Activated CD4-positive, alpha-beta memory T cell treated with anti-CD3 and anti-CD28 coated beads for 36 hours (primary cell): ENCODE data around the gene GPR78. TPM values are rescaled to one million over a fixed set of nuclear protein-coding genes. Genes with fewer than 3 reads are reported as not detected.

ENCODE experiments used
- CTCF ChIA-PET: fragments of 350-600 bp; sonication (Branson Sonifier 250); formaldehyde crosslinking; loops from one replicate; lab custom pipeline; 2021; ENCODE audit warnings: antibody characterized with exemption, inconsistent platforms; lab: Charles Lee
- POLR2A ChIA-PET: fragments of 350-600 bp; sonication (Branson Sonifier 250); formaldehyde crosslinking; loops from one replicate; lab custom pipeline; 2021; ENCODE audit warnings: antibody characterized with exemption; lab: Charles Lee
- DNase-seq: peaks from one replicate; pipeline ENCODE4 v3.0.0-alpha.2; 2020
- H3K27ac Mint-ChIP-seq: one replicate; pipeline ENCODE4 v1.8.0; 2021; ENCODE audit warnings: mixed read lengths
- H3K27me3 Mint-ChIP-seq: one replicate; pipeline ENCODE4 v1.8.0; 2021; ENCODE audit warnings: mixed read lengths
- H3K36me3 Mint-ChIP-seq: one replicate; pipeline ENCODE4 v1.8.0; 2021; ENCODE audit warnings: mixed read lengths
- H3K4me1 Mint-ChIP-seq: one replicate; pipeline ENCODE4 v1.8.0; 2021; ENCODE audit warnings: low read depth, mixed read lengths
- H3K4me3 Mint-ChIP-seq: one replicate; pipeline ENCODE4 v1.8.0; 2021; ENCODE audit warnings: mild to moderate bottlenecking, mixed read lengths
- H3K9me3 Mint-ChIP-seq: one replicate; pipeline ENCODE4 v1.8.0; 2021; ENCODE audit warnings: mixed read lengths
- intact Hi-C: fragments of 100-400 bp; cut with micrococcal nuclease; formaldehyde crosslinking; loops from one replicate; pipeline ENCODE4 v1.15.1; 2023
- total RNA-seq, 2 experiments: library from RNA; stranded (reverse); gene quantifications; one replicate each; pipeline ENCODE4 v1.2.3, GENCODE V29; 2021

GPR78 gene
- total RNA-seq, 2 experiments from 2014 or later, result not detected

GRCh38 chr4:8594097-8595038 is 14.2 kb downstream of the GPR78 start:
- no peak overlapping the region for H3K27ac Mint-ChIP-seq
- ChIA-PET POLR2A (no interaction called here), CTCF (interaction anchor here (0.6 kb wide), 1 partner anchor 23 kb away, joined by 5 read pairs; no protein-coding TSS in a partner anchor)
- no peaks in the 10 kb centered on the region for H3K9me3 Mint-ChIP-seq
- no peaks in the 10 kb centered on the region for H3K36me3 Mint-ChIP-seq
- H3K27me3 Mint-ChIP-seq, result peaks cover 24% of the 10 kb centered on the region
- no peaks in the 10 kb centered on the region for H3K4me1 Mint-ChIP-seq
- intact Hi-C loops, result loop anchor here (1.0 to 5.0 kb wide), 2 partner anchors 126 to 352 kb away; no protein-coding TSS in a partner anchor
- DNase-seq, result peak; percentile 31
- H3K4me3 Mint-ChIP-seq, result no peak overlapping the region

- intact Hi-C loops, result no loop called here
- Mint-ChIP-seq H3K27me3 (peaks cover 22% of the 10 kb centered on the region), H3K27ac (no peak overlapping the region), H3K4me3 (no peak overlapping the region), H3K9me3 (no peaks in the 10 kb centered on the region), H3K36me3 (no peaks in the 10 kb centered on the region), H3K4me1 (no peaks in the 10 kb centered on the region)
- POLR2A ChIA-PET, result no interaction called here
- CTCF ChIA-PET, result interaction anchor here (0.6 kb wide), 1 partner anchor 24 kb away, joined by 5 read pairs; no protein-coding TSS in a partner anchor
- DNase-seq, result no peak
These were observed 15.3 kb downstream of the GPR78 start for GRCh38 chr4:8595237-8596087.

- Mint-ChIP-seq H3K27ac (no peak overlapping the region), H3K36me3 (no peaks in the 10 kb centered on the region), H3K9me3 (no peaks in the 10 kb centered on the region), H3K4me1 (no peaks in the 10 kb centered on the region), H3K27me3 (peaks cover 12% of the 10 kb centered on the region), H3K4me3 (no peak overlapping the region)
- intact Hi-C loops, result no loop called here
- POLR2A ChIA-PET, result no interaction called here
- CTCF ChIA-PET, result interaction anchor here (0.8 kb wide), 1 partner anchor 129 kb away, joined by 3 read pairs; no protein-coding TSS in a partner anchor
- DNase-seq, result no peak
These were observed 16.7 kb downstream of the GPR78 start for GRCh38 chr4:8596891-8597290.

GRCh38 chr4:8597319-8597718 is 17.1 kb downstream of the GPR78 start:
- H3K4me1 Mint-ChIP-seq, result no peaks in the 10 kb centered on the region
- no peak overlapping the region for H3K4me3 Mint-ChIP-seq
- ChIA-PET POLR2A (no interaction called here), CTCF (interaction anchor here (0.8 kb wide), 1 partner anchor 129 kb away, joined by 3 read pairs; no protein-coding TSS in a partner anchor)
- H3K9me3 Mint-ChIP-seq, result no peaks in the 10 kb centered on the region
- DNase-seq, result no peak
- intact Hi-C loops, result no loop called here
- no peaks in the 10 kb centered on the region for H3K36me3 Mint-ChIP-seq
- H3K27me3 Mint-ChIP-seq, result peaks cover 12% of the 10 kb centered on the region
- H3K27ac Mint-ChIP-seq, result no peak overlapping the region

GRCh38 chr4:8597791-8598190 is 17.6 kb downstream of the GPR78 start:
- Mint-ChIP-seq H3K27me3 (peaks cover 12% of the 10 kb centered on the region), H3K36me3 (no peaks in the 10 kb centered on the region), H3K4me1 (no peaks in the 10 kb centered on the region), H3K4me3 (no peak overlapping the region), H3K9me3 (no peaks in the 10 kb centered on the region), H3K27ac (no peak overlapping the region)
- DNase-seq, result no peak
- CTCF ChIA-PET, result no interaction called here
- POLR2A ChIA-PET, result no interaction called here
- intact Hi-C loops, result no loop called here

GRCh38 chr4:8598391-8599090 is 18.3 kb downstream of the GPR78 start:
- Mint-ChIP-seq H3K27me3 (peaks cover 10% of the 10 kb centered on the region), H3K4me3 (no peak overlapping the region), H3K9me3 (no peaks in the 10 kb centered on the region), H3K4me1 (no peaks in the 10 kb centered on the region), H3K27ac (no peak overlapping the region), H3K36me3 (no peaks in the 10 kb centered on the region)
- ChIA-PET POLR2A (no interaction called here), CTCF (interaction anchor here (1.1 kb wide), 1 partner anchor 331 kb away, joined by 3 read pairs; no protein-coding TSS in a partner anchor)
- no peak for DNase-seq
- intact Hi-C loops, result no loop called here

GRCh38 chr4:8599091-8599460 is 18.9 kb downstream of the GPR78 start:
- DNase-seq, result no peak
- Mint-ChIP-seq H3K4me1 (no peaks in the 10 kb centered on the region), H3K27ac (no peak overlapping the region), H3K9me3 (no peaks in the 10 kb centered on the region), H3K4me3 (no peak overlapping the region), H3K27me3 (peaks cover 5% of the 10 kb centered on the region), H3K36me3 (no peaks in the 10 kb centered on the region)
- POLR2A ChIA-PET, result no interaction called here
- CTCF ChIA-PET, result interaction anchor here (1.1 kb wide), 1 partner anchor 332 kb away, joined by 3 read pairs; no protein-coding TSS in a partner anchor
- intact Hi-C loops, result no loop called here

GRCh38 chr4:8599657-8600056 is 19.5 kb downstream of the GPR78 start:
- H3K9me3 Mint-ChIP-seq, result no peaks in the 10 kb centered on the region
- intact Hi-C loops, result loop anchor here (10.0 kb wide), 1 partner anchor 315 kb away; no protein-coding TSS in a partner anchor
- H3K27ac Mint-ChIP-seq, result no peak overlapping the region
- no peaks in the 10 kb centered on the region for H3K36me3 Mint-ChIP-seq
- H3K4me3 Mint-ChIP-seq, result no peak overlapping the region
- no peaks in the 10 kb centered on the region for H3K27me3 Mint-ChIP-seq
- DNase-seq, result no peak
- CTCF ChIA-PET, result interaction anchor here (1.1 kb wide), 1 partner anchor 333 kb away, joined by 3 read pairs; no protein-coding TSS in a partner anchor
- POLR2A ChIA-PET, result no interaction called here
- no peaks in the 10 kb centered on the region for H3K4me1 Mint-ChIP-seq

GRCh38 chr4:8600266-8600665 is 20.1 kb downstream of the GPR78 start:
- POLR2A ChIA-PET, result no interaction called here
- no peak overlapping the region for H3K4me3 Mint-ChIP-seq
- H3K4me1 Mint-ChIP-seq, result no peaks in the 10 kb centered on the region
- no peak for DNase-seq
- intact Hi-C loops, result loop anchor here (10.0 kb wide), 1 partner anchor 315 kb away; no protein-coding TSS in a partner anchor
- no peaks in the 10 kb centered on the region for H3K9me3 Mint-ChIP-seq
- H3K27ac Mint-ChIP-seq, result no peak overlapping the region
- CTCF ChIA-PET, result no interaction called here
- no peaks in the 10 kb centered on the region for H3K27me3 Mint-ChIP-seq
- no peaks in the 10 kb centered on the region for H3K36me3 Mint-ChIP-seq

- H3K9me3 Mint-ChIP-seq, result no peaks in the 10 kb centered on the region
- CTCF ChIA-PET, result no interaction called here
- no peaks in the 10 kb centered on the region for H3K27me3 Mint-ChIP-seq
- DNase-seq, result no peak
- no peaks in the 10 kb centered on the region for H3K4me1 Mint-ChIP-seq
- H3K36me3 Mint-ChIP-seq, result no peaks in the 10 kb centered on the region
- POLR2A ChIA-PET, result no interaction called here
- H3K27ac Mint-ChIP-seq, result no peak overlapping the region
- intact Hi-C loops, result loop anchor here (10.0 kb wide), 1 partner anchor 314 kb away; no protein-coding TSS in a partner anchor
- no peak overlapping the region for H3K4me3 Mint-ChIP-seq
These were observed 20.5 kb downstream of the GPR78 start for GRCh38 chr4:8600686-8601085.

- Mint-ChIP-seq H3K4me3 (no peak overlapping the region), H3K4me1 (no peaks in the 10 kb centered on the region), H3K9me3 (no peaks in the 10 kb centered on the region), H3K27me3 (no peaks in the 10 kb centered on the region), H3K36me3 (no peaks in the 10 kb centered on the region), H3K27ac (no peak overlapping the region)
- ChIA-PET POLR2A (no interaction called here), CTCF (no interaction called here)
- no peak for DNase-seq
- intact Hi-C loops, result loop anchor here (10.0 kb wide), 1 partner anchor 314 kb away; no protein-coding TSS in a partner anchor
These were observed 20.9 kb downstream of the GPR78 start for GRCh38 chr4:8601086-8601485.
